GM15510 (cell line): ENCODE data around the gene DHX40.

Experiments used
- POLR2A ChIP-seq: IDR thresholded peaks from 3 replicates; pipeline ENCODE4 v1.6.1; 2011; ENCODE audit warnings: borderline replicate concordance; ENCODE audit not compliant: insufficient read length; ENCODE audit errors: extremely low read depth

DHX40 gene

DNA sequence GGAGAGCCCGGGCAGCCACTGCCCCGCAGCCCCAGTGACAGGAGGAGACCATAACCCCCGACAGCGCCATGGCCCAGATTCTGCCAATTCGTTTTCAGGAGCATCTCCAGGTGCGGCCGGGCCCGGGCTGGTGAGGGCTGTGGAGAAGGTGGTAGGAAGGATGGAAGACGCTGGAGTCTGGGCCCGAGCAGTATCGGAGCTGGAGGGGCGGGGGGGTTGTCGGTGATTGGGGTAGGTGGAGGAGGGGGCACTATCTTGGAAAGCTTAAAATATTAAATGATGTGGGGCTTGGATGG, 54.6 kb downstream of the DHX40 start:
- TF ChIP-seq POLR2A = no peak

DNA sequence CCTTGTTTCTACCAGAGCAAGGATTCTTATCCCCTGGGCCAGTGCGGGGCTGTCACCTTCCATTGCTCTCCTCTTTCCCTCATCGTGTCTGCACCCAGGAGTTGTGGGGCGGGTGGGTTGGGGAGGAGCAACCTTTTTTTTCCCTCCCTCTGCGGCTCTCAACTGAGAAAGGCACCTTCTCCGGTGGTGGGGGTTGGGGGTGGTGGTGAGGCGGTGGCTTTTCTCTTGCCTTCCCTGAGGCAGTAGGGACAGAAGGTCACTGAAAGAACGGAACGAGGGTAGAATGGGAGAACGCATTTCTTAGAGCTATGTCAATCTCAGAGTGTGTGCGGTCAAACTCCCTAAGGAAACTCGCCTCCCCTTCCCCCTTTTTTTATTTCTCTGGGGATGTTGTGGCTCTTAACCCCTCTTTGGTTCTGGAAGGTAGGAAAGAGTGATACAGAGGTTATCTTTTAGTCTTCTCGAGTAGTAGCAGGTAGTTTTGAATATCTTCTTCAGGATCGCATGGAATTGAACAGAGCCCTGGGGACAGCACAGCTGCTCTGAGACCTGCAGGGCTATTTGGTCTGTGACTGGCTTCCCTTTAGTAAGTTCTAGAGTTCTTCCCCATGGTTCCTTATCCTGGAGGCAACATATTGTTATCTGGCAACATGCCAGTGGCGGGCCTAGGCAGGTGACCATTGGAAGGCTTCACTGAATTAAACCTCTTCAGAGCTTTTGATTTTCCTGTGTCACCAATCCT, 55.3 kb downstream of the DHX40 start:
- no peak for TF ChIP-seq POLR2A

DNA sequence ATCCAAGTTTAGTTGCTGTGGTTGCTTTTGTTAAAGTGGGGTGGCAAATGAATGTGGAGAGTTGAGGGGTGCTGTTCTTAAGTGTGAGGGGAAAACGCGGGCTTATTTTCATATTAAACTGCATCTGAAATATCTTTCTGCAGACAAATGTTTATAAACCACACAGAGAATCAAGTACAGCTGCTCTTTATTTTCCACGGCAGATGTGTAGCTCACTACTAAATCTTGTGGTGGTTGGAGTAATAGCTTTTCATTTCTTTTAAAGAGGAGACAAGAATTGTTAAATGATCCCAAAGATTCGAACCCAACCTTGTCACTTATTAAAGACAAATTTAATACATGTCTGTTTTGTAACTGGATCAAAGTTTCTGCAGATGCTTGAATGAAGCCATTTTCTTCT, 56.4 kb downstream of the DHX40 start:
- TF ChIP-seq POLR2A = no peak

DNA sequence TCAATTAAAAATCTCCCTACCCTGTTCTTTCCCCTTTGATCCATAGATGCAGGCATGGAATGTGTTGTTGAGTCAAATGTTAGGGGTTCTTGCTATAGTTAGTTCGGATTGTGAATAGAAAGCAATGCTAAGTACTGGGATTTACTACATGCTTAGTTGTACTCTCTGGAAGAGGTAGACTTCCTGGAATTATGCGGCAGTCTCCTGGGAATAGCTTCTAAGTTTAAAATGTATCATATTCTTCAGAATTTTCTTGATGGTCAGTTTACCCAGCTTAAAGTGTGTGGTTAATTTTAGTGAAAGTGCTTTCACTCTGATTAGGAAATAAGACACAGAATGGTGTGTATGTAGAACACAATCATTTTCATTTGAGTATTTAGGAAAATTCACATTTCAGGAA, 57.7 kb downstream of the DHX40 start:
- no peak for TF ChIP-seq POLR2A

DNA sequence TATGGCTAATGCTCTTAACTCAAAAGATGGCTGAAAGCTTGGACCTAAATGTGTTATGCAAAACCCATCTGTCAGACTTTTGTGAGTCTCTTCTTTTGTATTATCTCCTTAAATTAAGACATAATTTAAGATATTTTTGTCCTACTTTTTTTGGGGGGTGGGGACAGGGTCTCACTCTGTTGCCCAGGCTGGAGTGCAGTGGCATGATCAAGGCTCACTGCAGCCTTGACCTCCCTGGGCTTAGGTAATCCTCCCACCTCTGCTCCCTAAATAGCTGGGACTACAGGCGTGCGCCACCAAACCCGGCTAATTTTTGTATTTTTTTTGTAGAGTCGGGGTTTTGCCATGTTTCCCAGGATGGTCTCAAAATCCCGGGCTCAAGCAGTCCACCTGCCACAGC, 61.3 kb downstream of the DHX40 start:
- TF ChIP-seq POLR2A = no peak

DNA sequence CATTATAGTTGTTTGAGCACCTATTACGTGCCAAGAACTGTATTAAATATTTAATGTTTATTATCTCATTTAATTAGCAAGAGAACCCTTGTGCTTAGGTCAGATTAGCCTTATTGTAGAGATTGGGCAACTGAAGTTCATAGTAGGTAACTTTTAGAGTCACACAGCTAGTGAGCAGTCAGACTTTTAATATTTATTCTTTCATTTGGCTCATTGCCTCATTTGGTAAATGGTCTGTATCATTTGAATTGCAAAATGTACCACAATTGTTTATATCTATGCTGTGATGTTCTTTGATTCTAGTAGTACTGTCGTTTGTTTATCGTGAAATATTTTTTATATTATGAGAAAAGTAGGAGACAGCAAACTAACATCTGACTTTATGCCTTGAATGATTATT, 61.9 kb downstream of the DHX40 start:
- TF ChIP-seq POLR2A = no peak

DNA sequence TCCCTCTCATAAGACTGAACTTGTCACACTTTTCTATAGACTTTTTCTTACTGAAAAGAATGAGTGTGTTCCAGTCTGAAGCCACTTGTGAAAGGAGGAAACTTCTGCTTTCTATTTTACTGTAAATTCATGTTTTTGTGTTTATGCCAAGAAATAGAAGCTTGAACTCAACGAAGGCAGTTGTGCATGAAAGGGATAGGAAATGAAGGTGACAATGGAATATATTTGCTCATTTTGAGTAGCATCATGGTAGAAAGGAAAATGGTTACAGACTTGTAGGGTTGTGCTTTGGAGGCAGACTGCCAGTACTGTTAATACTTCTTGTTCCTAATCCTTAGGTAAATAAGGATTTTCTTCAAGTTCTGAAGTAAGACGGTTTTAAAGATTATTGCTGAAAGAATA, 62.4 kb downstream of the DHX40 start:
- no peak for TF ChIP-seq POLR2A

DNA sequence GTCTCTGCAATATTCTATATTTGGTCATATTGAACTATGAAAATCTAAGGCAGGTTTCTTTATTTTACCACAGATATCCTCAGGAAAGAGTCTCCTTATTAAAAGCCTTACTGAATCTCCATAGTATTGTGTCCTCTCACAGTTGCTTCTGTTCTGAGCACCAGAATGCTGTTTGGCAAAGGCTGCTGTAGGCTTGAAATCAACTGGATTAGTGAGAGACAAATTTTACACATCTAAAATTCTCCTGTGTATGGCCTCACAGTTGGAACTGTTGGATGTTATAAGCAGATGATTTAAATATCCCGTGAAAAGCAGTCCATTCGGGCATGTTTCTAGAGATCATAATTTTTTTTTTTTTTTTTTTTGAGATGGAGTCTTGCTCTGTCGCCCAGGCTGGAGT, 63.8 kb downstream of the DHX40 start:
- TF ChIP-seq POLR2A = no peak

DNA sequence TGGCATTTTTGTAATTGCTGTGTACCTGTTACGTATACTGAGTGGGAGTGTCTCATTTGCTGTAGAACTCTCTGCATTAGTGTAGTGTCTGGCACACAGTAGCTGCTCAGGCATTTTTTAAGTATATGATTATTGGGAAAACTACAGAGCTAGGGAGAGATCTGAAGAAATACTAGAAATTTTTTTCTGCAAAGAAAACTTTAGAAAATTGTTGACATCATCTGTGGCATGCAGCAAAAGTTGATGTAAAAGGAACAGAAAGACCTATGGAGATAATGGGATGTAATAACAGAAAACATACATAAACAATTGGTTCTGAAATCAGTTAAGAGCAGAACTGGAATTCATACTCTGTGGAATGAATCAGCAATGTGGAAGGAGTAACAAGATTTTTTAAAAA, 65.9 kb downstream of the DHX40 start:
- TF ChIP-seq POLR2A = no peak

DNA sequence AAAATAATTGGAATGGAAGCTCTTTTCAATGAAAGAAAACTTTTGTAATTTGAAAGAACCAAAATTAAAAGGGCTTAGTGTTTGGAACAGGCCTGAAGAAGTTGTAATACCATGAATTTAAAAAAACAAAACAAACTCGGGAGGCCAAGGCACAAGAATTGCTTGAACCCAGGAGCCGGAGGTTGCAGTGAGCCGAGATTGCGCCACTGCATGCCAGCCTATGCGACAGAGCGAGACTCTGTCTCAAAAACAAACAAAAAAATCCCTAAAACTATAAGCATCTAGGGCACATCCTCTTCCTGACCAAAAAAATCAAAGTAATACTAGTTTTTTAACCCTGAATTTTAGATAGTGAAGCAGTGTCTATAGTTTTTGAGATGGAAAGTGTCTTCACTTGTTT, 67.0 kb downstream of the DHX40 start:
- TF ChIP-seq POLR2A = no peak

DNA sequence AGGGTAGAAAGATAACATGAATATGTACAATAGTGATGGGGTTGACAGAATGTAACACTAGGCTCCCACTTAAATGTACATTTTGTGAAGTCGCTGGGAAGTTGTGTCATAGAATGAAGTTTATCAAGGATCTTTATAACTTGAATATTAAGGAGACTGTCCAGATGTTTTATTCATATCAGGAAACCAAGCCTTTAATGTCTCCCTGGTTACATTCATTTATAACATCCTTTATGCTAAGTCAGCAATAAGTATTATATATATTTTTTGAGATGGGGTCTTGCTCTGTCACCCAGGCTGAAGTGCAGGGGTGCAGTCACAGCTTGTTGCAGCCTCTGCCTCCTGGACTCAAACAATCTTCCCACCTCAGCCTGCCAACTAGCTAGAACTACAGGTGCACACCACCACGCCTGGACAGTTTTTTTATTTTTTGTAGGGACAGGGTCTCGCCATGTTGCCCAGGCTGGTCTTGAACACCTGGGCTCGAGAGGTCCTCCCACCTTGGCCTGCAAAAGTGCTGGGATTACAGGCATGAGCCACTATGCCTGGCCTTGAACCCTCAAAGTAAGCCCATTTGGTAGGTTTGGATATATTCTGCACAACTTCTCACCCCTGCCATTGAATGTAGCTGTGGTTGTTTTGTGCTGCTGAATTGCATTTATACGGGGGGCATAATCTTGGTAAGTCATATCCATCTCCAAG, 68.4 kb downstream of the DHX40 start:
- no peak for TF ChIP-seq POLR2A

DNA sequence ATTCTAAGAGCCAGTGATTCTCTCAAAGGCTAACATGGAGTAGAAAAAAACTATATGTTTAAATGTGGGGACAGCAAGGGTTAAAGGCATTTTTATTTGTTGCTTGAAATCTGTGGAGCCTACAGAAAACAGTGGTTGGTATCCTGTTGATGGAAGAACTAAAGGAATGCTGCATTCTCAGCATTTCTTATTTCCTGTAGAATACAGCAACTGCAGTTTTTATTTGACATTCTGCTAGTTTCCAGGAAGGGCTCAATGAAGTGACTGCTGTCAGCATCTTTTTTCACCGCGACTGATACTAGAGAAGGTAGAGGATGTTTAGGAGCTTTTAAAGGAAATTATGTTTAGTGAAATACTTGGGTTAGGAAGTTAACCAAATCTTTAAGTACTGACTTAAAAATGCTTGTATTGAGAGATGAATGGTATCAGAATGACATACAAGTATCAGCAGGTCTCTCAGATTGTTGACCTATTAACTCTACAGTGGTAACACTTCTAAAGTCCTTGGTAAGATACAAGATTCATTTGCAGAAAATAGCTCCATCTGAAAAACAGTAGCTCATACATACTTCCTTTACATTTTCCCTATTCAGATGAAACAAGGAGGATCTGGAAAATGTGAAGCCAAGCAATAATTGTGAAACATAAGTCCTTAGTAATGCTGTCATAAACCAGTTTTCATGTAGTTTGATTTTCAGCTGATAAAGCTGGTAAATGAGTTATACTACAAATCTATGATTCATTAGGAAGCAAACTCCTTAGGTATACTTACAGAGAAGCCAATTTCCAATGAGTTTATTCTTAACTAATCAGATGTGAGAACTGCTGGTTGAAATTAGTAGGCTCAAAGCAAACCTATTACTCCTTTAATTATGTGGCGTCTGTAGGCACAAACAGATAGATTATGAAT, 69.5 kb downstream of the DHX40 start:
- TF ChIP-seq POLR2A = no peak

DNA sequence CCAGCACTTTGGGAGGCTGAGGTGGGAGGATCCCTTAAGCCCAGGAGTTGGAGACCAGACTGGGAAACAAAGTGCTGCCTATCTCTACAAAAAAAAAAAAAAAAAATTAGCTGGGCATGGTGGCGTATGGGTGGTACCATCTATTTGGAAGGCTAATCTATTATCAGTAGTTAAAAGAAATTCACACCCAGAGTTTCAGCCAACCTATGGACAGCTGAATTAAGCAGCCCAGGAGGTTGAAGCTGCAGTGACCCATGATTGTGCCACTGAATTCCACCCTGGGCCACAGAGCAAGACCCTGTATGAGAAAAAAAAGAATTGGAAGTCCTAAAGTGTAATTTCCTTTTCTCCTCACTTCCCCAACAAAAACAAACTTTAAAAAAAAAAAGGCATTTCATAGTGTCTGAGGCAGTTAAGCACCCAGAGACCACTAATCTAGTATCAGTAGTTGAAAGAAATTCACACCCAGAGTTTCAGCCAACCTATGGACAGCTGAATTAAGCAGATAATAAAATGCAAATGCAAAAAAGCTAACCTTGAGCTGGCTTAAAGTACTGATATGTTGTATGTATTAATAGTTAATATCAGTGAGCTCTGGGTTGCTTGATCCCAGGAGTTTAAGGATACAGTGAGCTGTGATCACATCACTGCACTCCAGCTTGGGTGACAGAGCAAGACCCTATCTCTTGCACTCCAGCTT, 72.4 kb downstream of the DHX40 start:
- TF ChIP-seq POLR2A = no peak

DNA sequence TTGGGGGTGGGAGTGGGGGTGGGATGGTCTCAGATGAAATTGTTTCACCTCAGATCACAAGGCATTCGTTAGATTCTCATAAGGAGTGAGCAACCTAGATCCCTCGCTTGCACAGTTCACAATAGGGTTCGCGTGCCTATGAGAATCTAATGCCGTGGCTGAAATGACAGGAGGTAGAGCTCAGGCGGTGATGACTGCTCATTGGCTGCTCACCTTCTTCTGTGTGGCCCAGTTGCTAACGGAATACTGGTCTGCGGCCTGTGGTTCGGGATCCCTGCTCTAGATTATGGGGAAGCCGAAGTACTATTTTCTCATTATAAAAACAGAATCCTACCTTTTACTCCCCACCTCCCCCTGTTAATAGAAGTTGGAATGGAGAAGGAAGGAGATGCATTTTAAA, 73.1 kb downstream of the DHX40 start:
- no peak for TF ChIP-seq POLR2A
